OCI-LY1 (cell line): Measurements from ENCODE around the gene MFRP.

Experiments used
- H2AFZ ChIP-seq: fragments of 200-600 bp; sonication (generic), shearing (Covaris generic); 2 replicates; pipeline ENCODE4 v1.6.0; 2014; ENCODE audit warnings: antibody characterized with exemption, mild to moderate bottlenecking, low read length
- H3F3A ChIP-seq: fragments of 200-600 bp; sonication (generic), shearing (Covaris generic); 2 replicates; pipeline ENCODE4 v1.6.0; 2014; ENCODE audit warnings: mild to moderate bottlenecking, antibody characterized with exemption, low read length, moderate library complexity; ENCODE audit not compliant: insufficient read depth
- H3K27ac ChIP-seq: fragments of 200-600 bp; sonication (generic); 2 replicates; pipeline ENCODE4 v1.5.1; 2014; ENCODE audit warnings: low read length, mixed run types, mild to moderate bottlenecking, low read depth; ENCODE audit not compliant: poor library complexity, severe bottlenecking
- H3K27me3 ChIP-seq: fragments of 200-600 bp; sonication (generic); 2 replicates; pipeline ENCODE4 v1.6.0; 2014; ENCODE audit warnings: antibody characterized with exemption, mild to moderate bottlenecking, low read length, moderate library complexity; ENCODE audit not compliant: insufficient read depth
- H3K36me3 ChIP-seq: fragments of 200-600 bp; sonication (generic); 2 replicates; pipeline ENCODE4 v1.6.1; 2014; ENCODE audit warnings: mild to moderate bottlenecking, antibody characterized with exemption, low read length, moderate library complexity, mixed read lengths; ENCODE audit not compliant: insufficient read depth
- H3K4me1 ChIP-seq: fragments of 200-600 bp; sonication (generic); 2 replicates; pipeline ENCODE4 v1.5.1; 2014; ENCODE audit warnings: mild to moderate bottlenecking, low read length, moderate library complexity; ENCODE audit not compliant: insufficient read depth, severe bottlenecking
- H3K4me2 ChIP-seq: fragments of 200-600 bp; sonication (generic), shearing (Covaris generic); 2 replicates; pipeline ENCODE4 v1.6.1; 2014; ENCODE audit warnings: low read length
- H3K4me3 ChIP-seq: fragments of 200-600 bp; sonication (generic); 2 replicates; pipeline ENCODE4 v1.5.1; 2014; ENCODE audit warnings: low read length, low read depth, mild to moderate bottlenecking, mixed read lengths; ENCODE audit not compliant: poor library complexity, severe bottlenecking
- H3K79me2 ChIP-seq: fragments of 200-600 bp; shearing (Covaris generic); 2 replicates; pipeline ENCODE4 v1.6.1; 2016; ENCODE audit warnings: mixed run types, low read length, mixed read lengths; ENCODE audit not compliant: insufficient read depth
- H3K9ac ChIP-seq: fragments of 200-600 bp; sonication (generic), shearing (Covaris generic); 2 replicates; pipeline ENCODE4 v1.6.1; 2014; ENCODE audit warnings: mild to moderate bottlenecking, low read length, mixed read lengths
- H3K9me2 ChIP-seq: fragments of 200-600 bp; sonication (generic), shearing (Covaris generic); 2 replicates; pipeline ENCODE4 v1.6.1; 2014; ENCODE audit warnings: low read depth, mild to moderate bottlenecking, low read length, mixed read lengths
- H3K9me3 ChIP-seq: fragments of 200-600 bp; shearing (Covaris generic); 2 replicates; pipeline ENCODE4 v1.6.1; 2014; ENCODE audit warnings: low read length, mixed read lengths
- H4K20me1 ChIP-seq: fragments of 200-600 bp; sonication (generic), shearing (Covaris generic); 2 replicates; pipeline ENCODE4 v1.6.0; 2016; ENCODE audit warnings: mild to moderate bottlenecking, low read length; ENCODE audit not compliant: insufficient read depth
- CTCF ChIP-seq: fragments of 200-600 bp; sonication (generic), shearing (Covaris generic); IDR thresholded peaks from 2 replicates; pipeline ENCODE4 v1.5.1; 2017; ENCODE audit warnings: mild to moderate bottlenecking, antibody characterized with exemption, low read length, moderate library complexity, mixed read lengths
- EZH2 ChIP-seq: fragments of 200-600 bp; sonication (generic), shearing (Covaris generic); IDR thresholded peaks from 2 replicates; pipeline ENCODE4 v1.8.0; 2017; ENCODE audit warnings: borderline replicate concordance, mixed run types, mild to moderate bottlenecking, antibody characterized with exemption, low read length, moderate library complexity, mixed read lengths

Gene MFRP

GRCh38 chr11:119381181-119381988 is 34.9 kb upstream of the MFRP start, which contains the start of gene USP2:
Gene USP2, minus strand, starts transcription at chr11:119381690. Its CDS starts 8,210 bp downstream, at chr11:119373480.
- H3K4me1 ChIP-seq = peaks cover 14% of the 10 kb centered on the region
- H3F3A ChIP-seq = no peaks in the 10 kb centered on the region
- no peaks in the 10 kb centered on the region for H3K9me3 ChIP-seq
- peak within 1 kb of the TSS; percentile 86 for H3K4me2 ChIP-seq
- peak within 1 kb of the TSS; percentile 55; the same call in 1 of the 2 replicates for H3K9ac ChIP-seq
- H3K27ac ChIP-seq = no peak within 1 kb of the TSS
- TF ChIP-seq EZH2 = no peak
- peak; percentile 77 for TF ChIP-seq CTCF
- no peaks in the 10 kb centered on the region for H4K20me1 ChIP-seq
- H2AFZ ChIP-seq = no peak within 1 kb of the TSS
- no peaks in the 10 kb centered on the region for H3K79me2 ChIP-seq
- H3K36me3 ChIP-seq = no peaks in the 10 kb centered on the region
- H3K9me2 ChIP-seq = no peaks in the 10 kb centered on the region
- H3K4me3 ChIP-seq = peak within 1 kb of the TSS; percentile 59
- no peaks in the 10 kb centered on the region for H3K27me3 ChIP-seq

- H3K79me2 ChIP-seq = no peaks in the 10 kb centered on the region
- peak overlapping the region; percentile 59 for H3K4me3 ChIP-seq
- no peak for TF ChIP-seq EZH2
- TF ChIP-seq CTCF = no peak
- H3K27me3 ChIP-seq = no peaks in the 10 kb centered on the region
- H2AFZ ChIP-seq = no peak overlapping the region
- H3K36me3 ChIP-seq = no peaks in the 10 kb centered on the region
- H3K9me2 ChIP-seq = no peaks in the 10 kb centered on the region
- peak overlapping the region; percentile 55; the same call in 1 of the 2 replicates for H3K9ac ChIP-seq
- H3K4me2 ChIP-seq = peak overlapping the region; percentile 86
- no peaks in the 10 kb centered on the region for H4K20me1 ChIP-seq
- H3K9me3 ChIP-seq = no peaks in the 10 kb centered on the region
- no peaks in the 10 kb centered on the region for H3F3A ChIP-seq
- no peak overlapping the region for H3K27ac ChIP-seq
- peaks cover 14% of the 10 kb centered on the region for H3K4me1 ChIP-seq
Observed at GRCh38 chr11:119380827-119381180, 34.3 kb upstream of the MFRP start.

GRCh38 chr11:119380160-119380826 is 33.8 kb upstream of the MFRP start:
- no peaks in the 10 kb centered on the region for H3K36me3 ChIP-seq
- no peaks in the 10 kb centered on the region for H4K20me1 ChIP-seq
- no peaks in the 10 kb centered on the region for H3K9me3 ChIP-seq
- no peak overlapping the region for H3K27ac ChIP-seq
- no peaks in the 10 kb centered on the region for H3F3A ChIP-seq
- H3K79me2 ChIP-seq = no peaks in the 10 kb centered on the region
- H3K4me3 ChIP-seq = peak overlapping the region; percentile 59
- H2AFZ ChIP-seq = no peak overlapping the region
- H3K9me2 ChIP-seq = no peaks in the 10 kb centered on the region
- H3K4me2 ChIP-seq = peak overlapping the region; percentile 86; the same call in 1 of the 2 replicates
- no peak for TF ChIP-seq CTCF
- TF ChIP-seq EZH2 = no peak
- H3K4me1 ChIP-seq = peaks cover 14% of the 10 kb centered on the region
- no peaks in the 10 kb centered on the region for H3K27me3 ChIP-seq
- no peak overlapping the region for H3K9ac ChIP-seq
